GM12801 (cell line): ENCODE measurements around the gene ABTB1.

Experiments used
- TF ChIP-seq, protein P1 (sequence below): IDR thresholded peaks from one replicate; pipeline ENCODE4 v1.5.1; 2011; ENCODE audit warnings: control low read depth; ENCODE audit not compliant: insufficient read length; ENCODE audit errors: extremely low read depth

Gene ABTB1

GRCh38 chr3:127630811-127631714 lies 41.7 kb upstream of the ABTB1 start:
- TF ChIP-seq, protein P1, sequence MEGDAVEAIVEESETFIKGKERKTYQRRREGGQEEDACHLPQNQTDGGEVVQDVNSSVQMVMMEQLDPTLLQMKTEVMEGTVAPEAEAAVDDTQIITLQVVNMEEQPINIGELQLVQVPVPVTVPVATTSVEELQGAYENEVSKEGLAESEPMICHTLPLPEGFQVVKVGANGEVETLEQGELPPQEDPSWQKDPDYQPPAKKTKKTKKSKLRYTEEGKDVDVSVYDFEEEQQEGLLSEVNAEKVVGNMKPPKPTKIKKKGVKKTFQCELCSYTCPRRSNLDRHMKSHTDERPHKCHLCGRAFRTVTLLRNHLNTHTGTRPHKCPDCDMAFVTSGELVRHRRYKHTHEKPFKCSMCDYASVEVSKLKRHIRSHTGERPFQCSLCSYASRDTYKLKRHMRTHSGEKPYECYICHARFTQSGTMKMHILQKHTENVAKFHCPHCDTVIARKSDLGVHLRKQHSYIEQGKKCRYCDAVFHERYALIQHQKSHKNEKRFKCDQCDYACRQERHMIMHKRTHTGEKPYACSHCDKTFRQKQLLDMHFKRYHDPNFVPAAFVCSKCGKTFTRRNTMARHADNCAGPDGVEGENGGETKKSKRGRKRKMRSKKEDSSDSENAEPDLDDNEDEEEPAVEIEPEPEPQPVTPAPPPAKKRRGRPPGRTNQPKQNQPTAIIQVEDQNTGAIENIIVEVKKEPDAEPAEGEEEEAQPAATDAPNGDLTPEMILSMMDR: no peak

GRCh38 chr3:127632035-127632820 lies 40.5 kb upstream of the ABTB1 start:
- TF ChIP-seq, protein P1: no peak

- TF ChIP-seq, protein P1: no peak
Measured at GRCh38 chr3:127634653-127635052, 38.1 kb upstream of the ABTB1 start.

DNA sequence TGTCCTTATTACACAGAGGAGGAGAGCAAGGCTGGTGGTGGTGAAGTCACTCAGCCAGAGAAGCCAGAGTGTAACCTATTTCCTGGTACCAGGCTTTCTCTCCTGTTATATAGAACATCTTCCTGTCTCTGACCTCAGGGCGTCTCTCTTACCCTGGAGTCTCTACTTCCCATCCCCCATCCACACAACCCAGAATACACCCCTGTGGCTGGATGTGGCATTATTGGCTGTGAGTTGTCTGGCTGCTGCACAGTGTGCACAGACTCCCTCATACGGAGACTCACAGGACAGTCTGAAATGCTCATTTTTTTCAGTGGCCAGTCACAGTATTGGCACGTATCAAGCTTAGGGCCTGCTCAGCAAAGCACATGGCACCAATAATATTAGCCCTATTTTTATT lies 35.2 kb upstream of the ABTB1 start:
- TF ChIP-seq, protein P1: no peak

DNA sequence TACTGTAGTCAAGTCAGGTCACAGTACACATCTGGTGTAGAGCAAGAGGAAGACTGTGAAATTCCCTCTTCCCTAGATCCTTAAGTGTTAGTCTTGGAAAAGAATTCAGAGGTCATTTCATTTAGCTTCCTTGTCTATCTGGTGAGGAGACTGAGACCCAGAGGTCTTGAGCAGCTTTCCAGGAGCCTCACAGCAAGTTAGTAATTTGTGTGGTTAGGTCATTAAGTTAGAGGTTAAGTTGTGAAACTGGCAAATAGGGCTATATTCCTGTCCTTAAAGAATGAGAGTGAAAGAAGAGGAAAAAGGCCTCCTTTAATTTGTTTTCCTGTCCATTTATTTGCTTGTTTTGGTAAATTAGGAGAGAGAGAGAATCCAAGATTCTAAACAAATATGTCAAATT lies 34.8 kb upstream of the ABTB1 start:
- TF ChIP-seq, protein P1: no peak

- TF ChIP-seq, protein P1: no peak
Measured at GRCh38 chr3:127639173-127640041, 33.3 kb upstream of the ABTB1 start.

DNA sequence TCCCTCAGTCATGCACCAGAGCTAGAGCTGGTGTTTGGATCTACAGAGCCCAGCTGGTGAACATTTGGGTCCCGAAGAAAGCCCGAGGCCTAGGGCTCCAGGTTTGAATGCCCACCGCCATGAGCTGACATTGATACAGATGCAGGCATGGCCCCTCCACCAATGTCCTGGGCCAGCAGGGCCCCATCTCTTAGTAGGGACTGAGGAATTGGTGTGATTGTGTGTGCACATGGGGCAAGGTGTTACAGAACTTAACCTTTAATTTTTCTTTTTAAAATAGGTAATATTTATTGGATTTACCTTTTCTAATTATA lies 32.8 kb upstream of the ABTB1 start:
- TF ChIP-seq, protein P1: no peak
